ENCODE measurements around the gene SLC49A3. TPM values are rescaled to one million over a fixed set of nuclear protein-coding genes. Genes with fewer than 3 reads are reported as not detected.
A peak's percentile ranks its signal among the peaks of the same experiment; 100 is the strongest.

The SLC49A3 gene
- total and polyA plus RNA-seq, 2 of the 13 experiments (the other 11 are each of a cell fraction or from before 2014, with no cell fraction given) = 0.07 to 0.17 TPM

DNA sequence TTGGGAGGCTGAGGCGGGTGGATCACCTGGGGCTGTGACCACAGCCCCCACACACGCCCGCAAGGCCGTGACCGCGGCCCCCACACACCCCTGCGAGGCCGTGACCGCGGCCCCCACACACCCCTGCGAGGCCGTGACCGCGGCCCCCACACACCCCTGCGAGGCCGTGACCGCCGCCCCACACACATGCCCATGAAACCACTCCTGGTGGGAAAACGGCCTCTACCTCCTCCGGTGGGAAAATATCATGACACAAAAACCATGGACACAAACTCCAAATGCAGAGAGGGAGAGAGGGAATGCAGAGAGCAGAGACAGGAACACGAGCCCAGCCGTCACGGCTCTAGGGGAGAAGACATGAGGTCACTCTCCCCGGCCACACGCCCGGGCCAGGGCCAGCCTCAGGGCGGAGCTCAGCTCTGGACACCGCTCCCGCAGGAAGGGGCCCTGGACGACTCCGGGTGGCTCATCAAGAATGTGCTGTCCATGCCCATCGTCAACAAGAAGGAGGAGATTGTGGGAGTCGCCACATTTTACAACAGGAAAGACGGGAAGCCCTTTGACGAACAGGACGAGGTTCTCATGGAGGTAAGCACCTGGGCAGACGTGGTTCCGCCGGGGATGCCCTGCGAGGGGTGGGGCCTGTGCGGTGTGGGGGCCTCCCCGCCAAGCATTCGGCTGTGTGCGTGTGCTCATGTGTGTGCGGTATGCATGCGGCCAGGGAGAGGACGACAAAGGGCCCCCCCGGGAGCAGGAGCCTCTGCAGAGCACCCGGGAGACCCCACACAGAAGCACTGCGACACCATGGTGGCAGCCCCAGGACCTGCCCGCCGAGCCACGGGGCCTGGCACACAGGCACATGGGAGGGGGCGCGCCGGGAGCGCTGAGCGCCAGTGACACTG is 32.3 kb downstream of the SLC49A3 start:
- BruUV-seq (replicated peaks) = no TSS peak
- peaks cover 57% of the 10 kb centered on the region for H3K4me1 ChIP-seq (ENCODE audit: insufficient read depth, low read length)
- H2AFZ ChIP-seq (ENCODE audit: low read length) = no peak overlapping the region
- H3K79me2 ChIP-seq (ENCODE audit: insufficient read depth, low read length) = no peaks in the 10 kb centered on the region
- TF ChIP-seq RARA (CRISPR knock-in tag; IDR thresholded peaks at IDR 0.05) = peak; percentile 5; the same call in 1 of the 2 replicates
- TF ChIP-seq, protein P1, sequence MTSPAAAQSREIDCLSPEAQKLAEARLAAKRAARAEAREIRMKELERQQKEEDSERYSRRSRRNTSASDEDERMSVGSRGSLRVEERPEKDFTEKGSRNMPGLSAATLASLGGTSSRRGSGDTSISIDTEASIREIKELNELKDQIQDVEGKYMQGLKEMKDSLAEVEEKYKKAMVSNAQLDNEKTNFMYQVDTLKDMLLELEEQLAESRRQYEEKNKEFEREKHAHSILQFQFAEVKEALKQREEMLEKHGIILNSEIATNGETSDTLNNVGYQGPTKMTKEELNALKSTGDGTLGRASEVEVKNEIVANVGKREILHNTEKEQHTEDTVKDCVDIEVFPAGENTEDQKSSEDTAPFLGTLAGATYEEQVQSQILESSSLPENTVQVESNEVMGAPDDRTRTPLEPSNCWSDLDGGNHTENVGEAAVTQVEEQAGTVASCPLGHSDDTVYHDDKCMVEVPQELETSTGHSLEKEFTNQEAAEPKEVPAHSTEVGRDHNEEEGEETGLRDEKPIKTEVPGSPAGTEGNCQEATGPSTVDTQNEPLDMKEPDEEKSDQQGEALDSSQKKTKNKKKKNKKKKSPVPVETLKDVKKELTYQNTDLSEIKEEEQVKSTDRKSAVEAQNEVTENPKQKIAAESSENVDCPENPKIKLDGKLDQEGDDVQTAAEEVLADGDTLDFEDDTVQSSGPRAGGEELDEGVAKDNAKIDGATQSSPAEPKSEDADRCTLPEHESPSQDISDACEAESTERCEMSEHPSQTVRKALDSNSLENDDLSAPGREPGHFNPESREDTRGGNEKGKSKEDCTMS (CRISPR knock-in tag; conservative IDR thresholded peaks at IDR 0.05) = no peak
- H3K27me3 ChIP-seq (ENCODE audit: control insufficient read depth in 1 of 2, insufficient read depth in 2 of 2, low read length in 2 of 2) = peaks cover 9 to 33% of the 10 kb centered on the region in 2 experiments
- H3K9ac ChIP-seq (ENCODE audit: insufficient read depth, low read depth, low read length) = no peak overlapping the region
- intact Hi-C loops (cut with micrococcal nuclease; ENCODE audit: unreplicated experiment) = no loop called here
- no peaks in the 10 kb centered on the region for H4K20me1 ChIP-seq (ENCODE audit: insufficient read depth, low read length)
- DNase-seq (ENCODE audit: low spot score) = peak; percentile 38
- H3K9me3 ChIP-seq (ENCODE audit: low read length) = no peaks in the 10 kb centered on the region
- H3K4me2 ChIP-seq (ENCODE audit: low read depth, low read length) = no peak overlapping the region
- peak; percentile 35 for ATAC-seq
- H3K4me3 ChIP-seq (replicated peaks in 1 of 3; ENCODE audit: insufficient read depth in 1 of 3, low read depth in 2 of 3, low read length in 3 of 3) = no peak overlapping the region
- FAIRE-seq = no peak
- CTCF ChIA-PET (ENCODE audit: low intra/inter-chr PET ratio, low total read pairs) = no interaction called here
- H3K36me3 ChIP-seq (replicated peaks in 1 of 2; ENCODE audit: control insufficient read depth in 1 of 2, insufficient read depth in 2 of 2, low read length in 2 of 2) = no peaks in the 10 kb centered on the region
- no peak overlapping the region for H3K27ac ChIP-seq (ENCODE audit: extremely low read length, insufficient read depth, low read length)
- in situ Hi-C loops (cut with HindIII; ENCODE audit: extremely low pct_ligation_motif_present, low pct_unique_long_range_greater_than_20kb) = no loop called here
- WGBS (ENCODE audit: low lambda C conversion rate) = 69% methylated on average over 40 of the region's 58 CpGs
- POLR2A ChIA-PET = no interaction called here

DNA sequence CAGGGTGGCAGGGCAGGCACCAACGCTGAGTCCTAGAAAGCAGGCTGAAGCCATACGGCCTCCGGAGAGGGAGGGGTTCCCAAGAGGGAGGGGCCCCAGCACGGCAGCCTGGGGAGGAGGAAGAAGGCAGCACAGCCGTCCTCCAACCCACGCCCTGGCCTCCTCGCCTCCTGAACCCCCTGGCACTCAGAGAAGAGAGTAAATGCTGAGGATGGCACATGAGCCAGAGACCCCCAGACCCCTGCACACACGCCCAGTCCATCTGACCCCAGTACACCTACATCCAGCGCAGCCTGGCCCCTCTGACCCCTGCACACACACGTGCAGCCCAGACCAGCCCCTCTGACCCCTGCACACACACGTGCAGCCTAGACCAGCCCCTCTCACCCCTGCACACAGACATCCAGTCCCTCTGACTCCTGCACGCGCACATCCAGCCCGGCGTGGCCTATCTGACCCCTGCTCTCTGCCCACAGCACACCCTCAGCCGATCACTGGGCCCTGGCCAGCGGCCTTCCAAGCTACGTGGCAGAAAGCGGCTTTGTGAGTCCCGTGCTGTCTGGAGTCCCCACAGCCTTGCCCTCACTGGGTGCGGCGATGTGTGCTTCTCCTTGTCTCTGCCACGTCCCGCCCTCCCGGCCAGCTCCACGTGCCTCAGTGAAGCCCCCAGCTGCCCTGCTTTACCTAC is 33.3 kb downstream of the SLC49A3 start:
- ChIA-PET CTCF (ENCODE audit: low intra/inter-chr PET ratio, low total read pairs) (no interaction called here), POLR2A (no interaction called here)
- 17% methylated on average over 18 of the region's 26 CpGs for WGBS (ENCODE audit: low lambda C conversion rate)
- Histone ChIP-seq H3K9ac (ENCODE audit: insufficient read depth, low read depth, low read length) (0 out of 2 replicates have a peak overlapping the region, but pooled peaks have one; percentile 3), H3K4me3 (replicated peaks in 1 of 3; ENCODE audit: insufficient read depth in 1 of 3, low read depth in 2 of 3, low read length in 3 of 3) (peak overlapping the region in 2 of 3 experiments; percentile 29 to 53; a peak in 2 of 6 replicates), H3K36me3 (replicated peaks in 1 of 2; ENCODE audit: control insufficient read depth in 1 of 2, insufficient read depth in 2 of 2, low read length in 2 of 2) (no peaks in the 10 kb centered on the region), H3K27me3 (ENCODE audit: control insufficient read depth in 1 of 2, insufficient read depth in 2 of 2, low read length in 2 of 2) (peaks cover 12 to 44% of the 10 kb centered on the region in 2 experiments), H3K4me2 (ENCODE audit: low read depth, low read length) (peak overlapping the region; percentile 72), H3K9me3 (ENCODE audit: low read length) (no peaks in the 10 kb centered on the region), H3K27ac (ENCODE audit: extremely low read length, insufficient read depth, low read length) (no peak overlapping the region), H4K20me1 (ENCODE audit: insufficient read depth, low read length) (no peaks in the 10 kb centered on the region), H2AFZ (ENCODE audit: low read length) (no peak overlapping the region), H3K4me1 (ENCODE audit: insufficient read depth, low read length) (peaks cover 68% of the 10 kb centered on the region), H3K79me2 (ENCODE audit: insufficient read depth, low read length) (no peaks in the 10 kb centered on the region)
- DNase-seq (ENCODE audit: low spot score) = no peak
- in situ Hi-C loops (cut with HindIII; ENCODE audit: extremely low pct_ligation_motif_present, low pct_unique_long_range_greater_than_20kb) = no loop called here
- peak; percentile 38 for ATAC-seq
- FAIRE-seq = no peak
- intact Hi-C loops (cut with micrococcal nuclease; ENCODE audit: unreplicated experiment) = no loop called here
- no TSS peak for BruUV-seq (replicated peaks)
- TF ChIP-seq ZNF451 (CRISPR knock-in tag; IDR thresholded peaks at IDR 0.05) (0 out of 2 replicates have a peak, but pooled peaks have one; percentile 44), ZSCAN20 (CRISPR knock-in tag; IDR thresholded peaks at IDR 0.05; ENCODE audit: borderline replicate concordance) (no peak), KMT2A (CRISPR knock-in tag; IDR thresholded peaks at IDR 0.05) (no peak), ZNF83 (CRISPR knock-in tag; IDR thresholded peaks at IDR 0.05; ENCODE audit: borderline replicate concordance) (no peak), CREB1 (IDR thresholded peaks at IDR 0.05) (no peak), CREB1 (CRISPR knock-in tag; IDR thresholded peaks at IDR 0.05) (no peak), SAP130 (CRISPR knock-in tag; IDR thresholded peaks at IDR 0.05; ENCODE audit: low read depth) (peak; percentile 32), ELF4 (CRISPR knock-in tag; IDR thresholded peaks at IDR 0.05; ENCODE audit: borderline replicate concordance) (no peak), TBX2 (CRISPR knock-in tag; IDR thresholded peaks at IDR 0.05; ENCODE audit: borderline replicate concordance) (0 out of 2 replicates have a peak, but pooled peaks have one; percentile 60)
- TF ChIP-seq, protein P2, sequence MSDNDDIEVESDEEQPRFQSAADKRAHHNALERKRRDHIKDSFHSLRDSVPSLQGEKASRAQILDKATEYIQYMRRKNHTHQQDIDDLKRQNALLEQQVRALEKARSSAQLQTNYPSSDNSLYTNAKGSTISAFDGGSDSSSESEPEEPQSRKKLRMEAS (IDR thresholded peaks at IDR 0.05) = peak; percentile 47; the same call in 1 of the 2 replicates
- TF ChIP-seq, protein P3, sequence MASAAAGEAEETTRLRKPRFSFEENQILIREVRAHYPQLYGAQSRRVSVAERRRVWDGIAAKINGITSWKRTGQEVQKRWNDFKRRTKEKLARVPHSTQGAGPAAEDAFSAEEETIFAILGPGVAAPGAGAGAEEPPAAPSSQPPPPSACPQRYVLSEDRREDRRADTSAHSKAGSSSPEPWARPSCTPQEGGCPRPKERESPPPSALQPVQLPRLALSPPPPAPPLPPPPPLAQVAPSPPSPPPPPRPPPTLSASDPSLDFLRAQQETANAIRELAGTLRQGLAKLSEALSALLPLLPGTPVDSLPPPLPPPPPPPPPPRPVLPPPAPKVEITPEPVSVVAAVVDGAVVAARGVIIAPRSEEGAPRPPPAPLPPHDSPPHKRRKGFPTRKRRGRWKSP (CRISPR knock-in tag; IDR thresholded peaks at IDR 0.05) = no peak
